Breast epithelium (tissue), 4 donors: ENCODE data around the gene NEK1. TPM values are rescaled to one million over a fixed set of nuclear protein-coding genes. Genes with fewer than 3 reads are reported as not detected.

Experiments
- DNase-seq, 2 donors: peaks; one replicate each; pipeline ENCODE4 v3.0.0-alpha.2; 2019; ENCODE audit warnings: low spot score in 2 of 2
- H3K27ac ChIP-seq, 2 donors: fragments of 200-600 bp; sonication (generic) in 1 of 2; one replicate each; pipeline ENCODE4 v1.5.1; 2016 to 2019; ENCODE audit warnings: mild to moderate bottlenecking in 1 of 2
- H3K27me3 ChIP-seq, 2 donors: fragments of 200-600 bp; sonication (generic) in 1 of 2; one replicate each; pipeline versions ENCODE4 v1.5.1 to v1.6.0; 2017 to 2019; ENCODE audit warnings: control low read depth in 1 of 2, mild to moderate bottlenecking in 1 of 2
- H3K36me3 ChIP-seq: fragments of 200-600 bp; one replicate; pipeline ENCODE4 v1.5.1; 2019
- H3K4me1 ChIP-seq, 2 donors: fragments of 200-600 bp; sonication (generic); one replicate each; pipeline ENCODE4 v1.5.1; 2016 to 2019; ENCODE audit warnings: control low read depth in 1 of 2
- H3K4me3 ChIP-seq, 3 donors: fragments of 200-600 bp; sonication (generic); 1 replicate in 2 of 3; 2 replicates in 1 of 3; pipeline ENCODE4 v1.5.1; 2016 to 2019; ENCODE audit warnings: mild to moderate bottlenecking in 3 of 3, moderate library complexity in 2 of 3
- H3K9me3 ChIP-seq, 2 donors: fragments of 200-600 bp; sonication (generic) in 1 of 2; one replicate each; pipeline ENCODE4 v1.5.1; 2016 to 2019; ENCODE audit warnings: control low read depth in 1 of 2
- POLR2A ChIP-seq: fragments of 450-650 bp; IDR thresholded peaks from one replicate; pipeline ENCODE4 v1.6.1; 2016; ENCODE audit warnings: antibody characterized with exemption, mild to moderate bottlenecking, moderate library complexity
- POLR2AphosphoS5 ChIP-seq, 3 donors: sonication (generic); formaldehyde crosslinking; IDR thresholded peaks; one replicate each; pipeline ENCODE4 v1.6.1; 2017; ENCODE audit warnings: antibody characterized with exemption in 3 of 3
- intact Hi-C: fragments of 100-400 bp; cut with DNase I; formaldehyde crosslinking; loops from one replicate; pipeline ENCODE4 v1.15.1; 2023; ENCODE audit warnings: low total_unique reads
- total RNA-seq, 3 donors: library from RNA; depleted of rRNA; stranded (reverse); fragments of >200 nt; gene quantifications; one replicate each; pipeline ENCODE4 v1.1.0, GENCODE V29; 2016
- TF ChIP-seq, protein P1 (sequence below), 3 donors: fragments of 450-650 bp; IDR thresholded peaks; one replicate each; pipeline ENCODE4 v1.5.1; 2016 to 2017; ENCODE audit warnings: antibody characterized with exemption in 3 of 3, mild to moderate bottlenecking in 3 of 3, moderate library complexity in 3 of 3

The NEK1 gene
- total RNA-seq, 3 donors from 2014 or later = 14.4 to 18.1 (median 14.7) TPM

DNA sequence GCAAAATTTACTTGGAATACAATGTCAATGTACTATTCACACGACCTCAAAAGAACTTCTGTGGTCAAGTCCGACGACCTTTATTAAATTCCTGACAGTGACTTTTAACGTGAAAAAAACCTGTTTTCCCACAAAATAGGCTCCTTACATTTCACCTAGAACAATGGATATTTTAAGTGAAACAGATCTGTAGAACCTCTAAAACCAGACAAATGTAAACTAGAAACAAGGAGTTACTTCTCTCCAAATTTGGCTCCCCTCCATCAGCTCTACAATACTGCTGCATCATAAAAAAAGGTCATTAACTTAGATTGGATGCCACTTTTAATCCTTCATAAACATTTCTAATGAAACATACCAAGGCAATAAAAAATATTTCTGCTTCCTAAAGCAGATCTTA, 1.2 kb downstream of the NEK1 start:
- Histone ChIP-seq H3K27me3 (no peaks in the 10 kb centered on the region), H3K27ac (no peak overlapping the region), H3K36me3 (no peaks in the 10 kb centered on the region), H3K4me3 (peak overlapping the region; percentile 56 to 79 (median 64)), H3K4me1 (peaks cover 3 to 4% of the 10 kb centered on the region in 2 donors), H3K9me3 (no peaks in the 10 kb centered on the region)
- DNase-seq = no peak
- no peak for TF ChIP-seq POLR2A
- TF ChIP-seq, protein P1, sequence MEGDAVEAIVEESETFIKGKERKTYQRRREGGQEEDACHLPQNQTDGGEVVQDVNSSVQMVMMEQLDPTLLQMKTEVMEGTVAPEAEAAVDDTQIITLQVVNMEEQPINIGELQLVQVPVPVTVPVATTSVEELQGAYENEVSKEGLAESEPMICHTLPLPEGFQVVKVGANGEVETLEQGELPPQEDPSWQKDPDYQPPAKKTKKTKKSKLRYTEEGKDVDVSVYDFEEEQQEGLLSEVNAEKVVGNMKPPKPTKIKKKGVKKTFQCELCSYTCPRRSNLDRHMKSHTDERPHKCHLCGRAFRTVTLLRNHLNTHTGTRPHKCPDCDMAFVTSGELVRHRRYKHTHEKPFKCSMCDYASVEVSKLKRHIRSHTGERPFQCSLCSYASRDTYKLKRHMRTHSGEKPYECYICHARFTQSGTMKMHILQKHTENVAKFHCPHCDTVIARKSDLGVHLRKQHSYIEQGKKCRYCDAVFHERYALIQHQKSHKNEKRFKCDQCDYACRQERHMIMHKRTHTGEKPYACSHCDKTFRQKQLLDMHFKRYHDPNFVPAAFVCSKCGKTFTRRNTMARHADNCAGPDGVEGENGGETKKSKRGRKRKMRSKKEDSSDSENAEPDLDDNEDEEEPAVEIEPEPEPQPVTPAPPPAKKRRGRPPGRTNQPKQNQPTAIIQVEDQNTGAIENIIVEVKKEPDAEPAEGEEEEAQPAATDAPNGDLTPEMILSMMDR (IDR thresholded peaks at IDR 0.05) = no peak
- no peak for TF ChIP-seq POLR2AphosphoS5 (IDR thresholded peaks at IDR 0.05)
- intact Hi-C loops = loop anchor here (5.0 kb wide), 1 partner anchor 66 kb away; no protein-coding TSS in a partner anchor

DNA sequence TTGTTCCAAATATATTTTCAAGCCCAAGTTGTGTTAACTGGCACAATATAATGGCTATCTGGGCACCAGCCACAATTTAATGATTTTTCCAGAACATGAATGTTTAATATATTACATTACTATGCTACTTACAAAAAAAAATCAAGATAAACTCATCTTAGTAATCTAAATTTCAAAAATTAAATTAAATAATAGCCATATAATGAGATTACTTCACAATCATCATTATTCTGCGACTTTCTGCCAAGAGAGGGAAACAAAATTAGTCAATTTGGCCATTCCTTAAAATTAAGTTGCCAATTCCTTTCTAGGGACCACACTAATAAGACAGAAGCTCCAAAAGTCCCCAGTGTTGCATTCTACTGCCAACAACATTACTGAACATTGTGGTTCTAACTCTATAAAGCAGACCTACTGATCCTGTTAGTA, 7.5 kb downstream of the NEK1 start:
- H3K9me3 ChIP-seq = no peaks in the 10 kb centered on the region
- H3K27ac ChIP-seq = no peak overlapping the region
- no peaks in the 10 kb centered on the region for H3K4me1 ChIP-seq
- no peak for TF ChIP-seq POLR2A
- TF ChIP-seq, protein P1 (IDR thresholded peaks at IDR 0.05) = no peak
- TF ChIP-seq POLR2AphosphoS5 (IDR thresholded peaks at IDR 0.05) = no peak
- DNase-seq = no peak
- no peaks in the 10 kb centered on the region for H3K36me3 ChIP-seq
- H3K27me3 ChIP-seq = no peaks in the 10 kb centered on the region
- H3K4me3 ChIP-seq = no peak overlapping the region
- intact Hi-C loops = no loop called here

DNA sequence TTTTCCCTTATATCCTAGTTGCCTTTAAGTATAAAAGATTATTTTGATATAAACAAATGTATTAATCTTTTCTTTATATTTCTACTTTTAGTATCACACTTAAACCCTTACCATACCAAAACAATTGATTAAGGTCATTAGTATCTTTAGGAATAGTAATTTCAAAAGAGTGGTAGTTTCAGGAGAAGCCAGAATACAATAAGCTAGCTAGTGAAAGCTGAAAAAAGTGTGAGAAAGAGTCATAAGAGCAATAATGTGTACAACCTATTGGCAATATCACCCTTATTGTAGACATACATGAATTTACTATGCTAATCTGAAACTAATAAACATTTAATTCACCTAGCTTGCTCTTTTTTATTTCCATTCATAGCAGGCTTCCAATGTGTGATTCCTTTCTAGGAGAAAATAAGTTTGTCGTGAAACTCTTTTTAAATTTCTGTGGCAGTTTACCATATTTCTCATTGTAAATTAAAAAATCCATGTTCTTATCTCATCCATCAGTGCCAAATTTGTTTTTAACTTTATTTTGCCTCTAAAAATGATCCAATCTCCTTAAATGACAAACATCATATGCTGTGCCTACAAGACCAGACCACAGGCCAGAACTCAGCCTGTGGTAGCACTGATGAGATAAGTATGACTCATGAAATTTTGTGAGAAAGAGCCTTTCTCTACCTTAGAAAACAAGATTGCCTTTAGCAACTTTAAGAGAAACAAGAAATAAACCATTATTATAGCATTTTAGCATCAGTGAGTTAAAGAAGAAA, 8.1 kb downstream of the NEK1 start:
- Histone ChIP-seq H3K9me3 (no peaks in the 10 kb centered on the region), H3K27ac (no peak overlapping the region), H3K36me3 (no peaks in the 10 kb centered on the region), H3K27me3 (no peaks in the 10 kb centered on the region), H3K4me1 (no peaks in the 10 kb centered on the region), H3K4me3 (no peak overlapping the region)
- no peak for DNase-seq
- intact Hi-C loops = no loop called here
- no peak for TF ChIP-seq POLR2AphosphoS5 (IDR thresholded peaks at IDR 0.05)
- no peak for TF ChIP-seq POLR2A
- TF ChIP-seq, protein P1 (IDR thresholded peaks at IDR 0.05) = no peak

DNA sequence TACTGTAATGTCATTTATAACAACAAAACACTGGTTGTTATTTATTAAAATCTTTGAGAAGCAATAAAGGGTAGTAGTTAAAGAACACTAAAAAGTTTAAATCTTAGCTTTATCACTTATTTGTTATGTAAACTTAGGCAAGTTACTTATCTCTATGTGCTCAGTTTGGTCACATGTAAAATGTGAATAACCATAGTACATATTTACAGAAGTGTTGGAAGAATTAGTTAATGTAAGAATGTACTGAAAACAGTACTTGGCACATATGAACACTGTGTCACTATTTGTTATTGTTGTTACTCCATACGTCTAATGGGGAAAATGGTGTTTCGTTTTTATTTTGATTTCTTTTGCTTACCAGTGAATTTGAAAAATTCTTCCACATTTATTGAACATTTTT, 9.1 kb downstream of the NEK1 start:
- no peaks in the 10 kb centered on the region for H3K4me1 ChIP-seq
- H3K36me3 ChIP-seq = no peaks in the 10 kb centered on the region
- no peaks in the 10 kb centered on the region for H3K9me3 ChIP-seq
- no peak overlapping the region for H3K4me3 ChIP-seq
- intact Hi-C loops = no loop called here
- no peak for DNase-seq
- no peaks in the 10 kb centered on the region for H3K27me3 ChIP-seq
- no peak overlapping the region for H3K27ac ChIP-seq
- TF ChIP-seq, protein P1 (IDR thresholded peaks at IDR 0.05) = no peak
- TF ChIP-seq POLR2AphosphoS5 (IDR thresholded peaks at IDR 0.05) (no peak), POLR2A (no peak)

DNA sequence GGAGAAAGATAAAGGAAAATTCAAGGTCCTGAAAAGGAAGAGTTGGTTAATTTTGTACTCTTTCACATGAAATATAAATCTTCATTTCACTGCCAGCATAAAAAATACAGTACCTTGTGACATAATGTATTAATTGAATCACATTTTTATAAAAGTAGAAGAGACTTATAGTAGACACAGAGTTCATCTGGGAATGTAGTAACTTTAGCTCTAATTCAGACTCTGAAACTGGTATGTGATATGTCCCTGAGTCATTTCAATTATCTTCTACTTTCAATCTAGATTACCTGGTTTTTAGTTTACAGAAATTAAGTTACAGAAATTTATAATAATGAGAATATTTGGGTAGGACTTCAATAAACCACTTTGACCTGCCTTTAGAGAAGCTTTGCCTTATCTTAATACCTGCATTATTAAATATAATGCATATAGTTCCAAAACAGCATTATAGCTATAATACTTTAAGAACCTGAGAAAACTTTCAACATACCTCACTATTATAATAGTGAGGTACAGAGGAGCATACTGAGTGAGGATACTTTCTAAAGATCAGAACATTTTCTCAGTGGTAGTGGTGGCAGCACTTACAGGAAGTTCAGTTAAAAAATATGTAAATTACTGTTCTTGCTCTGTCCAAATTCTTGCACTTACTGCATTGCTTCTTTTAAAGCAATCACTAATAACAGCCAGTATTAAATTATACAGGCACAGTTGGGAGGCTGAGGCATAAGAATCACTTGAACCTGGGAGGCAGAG, 11.2 kb downstream of the NEK1 start:
- Histone ChIP-seq H3K27me3 (no peaks in the 10 kb centered on the region), H3K4me1 (no peaks in the 10 kb centered on the region), H3K9me3 (no peaks in the 10 kb centered on the region), H3K27ac (no peak overlapping the region), H3K4me3 (no peak overlapping the region), H3K36me3 (no peaks in the 10 kb centered on the region)
- no peak for DNase-seq
- no peak for TF ChIP-seq POLR2A
- TF ChIP-seq, protein P1 (IDR thresholded peaks at IDR 0.05) = no peak
- TF ChIP-seq POLR2AphosphoS5 (IDR thresholded peaks at IDR 0.05) = no peak
- intact Hi-C loops = no loop called here
